AG09319 (cell line): ENCODE measurements around the gene CCDC188.
A peak's percentile ranks its signal among the peaks of the same experiment; 100 is the strongest.

Source experiments
- DNase-seq: peaks from one replicate; pipeline ENCODE4 v3.0.0-alpha.2; 2010; ENCODE audit warnings: low read depth; ENCODE audit errors: extremely low read depth
- TF ChIP-seq, protein P1 (sequence below): IDR thresholded peaks from 2 replicates; pipeline ENCODE4 v1.5.1; 2011; ENCODE audit warnings: low read depth, mild to moderate bottlenecking, inconsistent platforms, low read length, moderate library complexity

CCDC188 gene

DNA sequence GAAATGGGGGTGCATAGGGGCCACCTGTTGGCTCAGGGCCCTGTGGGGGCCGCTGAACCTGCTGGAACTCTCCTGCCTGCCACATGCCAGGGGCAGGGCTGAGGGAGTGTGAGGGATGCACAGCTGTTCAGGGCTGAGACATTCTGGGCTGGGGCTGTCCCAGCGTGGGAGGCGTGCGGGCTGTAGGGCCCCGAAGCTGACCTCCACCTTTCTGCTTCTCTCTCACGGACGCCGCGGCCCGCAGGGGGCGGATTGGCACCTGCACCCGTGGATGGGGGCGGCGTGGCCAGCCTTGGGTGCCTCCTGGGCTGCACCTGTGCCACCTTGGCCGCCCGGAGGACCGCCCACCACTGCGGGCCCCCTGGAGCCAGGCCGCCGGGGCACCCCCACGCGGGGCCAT is 4.1 kb downstream of the CCDC188 start:
- TF ChIP-seq, protein P1, sequence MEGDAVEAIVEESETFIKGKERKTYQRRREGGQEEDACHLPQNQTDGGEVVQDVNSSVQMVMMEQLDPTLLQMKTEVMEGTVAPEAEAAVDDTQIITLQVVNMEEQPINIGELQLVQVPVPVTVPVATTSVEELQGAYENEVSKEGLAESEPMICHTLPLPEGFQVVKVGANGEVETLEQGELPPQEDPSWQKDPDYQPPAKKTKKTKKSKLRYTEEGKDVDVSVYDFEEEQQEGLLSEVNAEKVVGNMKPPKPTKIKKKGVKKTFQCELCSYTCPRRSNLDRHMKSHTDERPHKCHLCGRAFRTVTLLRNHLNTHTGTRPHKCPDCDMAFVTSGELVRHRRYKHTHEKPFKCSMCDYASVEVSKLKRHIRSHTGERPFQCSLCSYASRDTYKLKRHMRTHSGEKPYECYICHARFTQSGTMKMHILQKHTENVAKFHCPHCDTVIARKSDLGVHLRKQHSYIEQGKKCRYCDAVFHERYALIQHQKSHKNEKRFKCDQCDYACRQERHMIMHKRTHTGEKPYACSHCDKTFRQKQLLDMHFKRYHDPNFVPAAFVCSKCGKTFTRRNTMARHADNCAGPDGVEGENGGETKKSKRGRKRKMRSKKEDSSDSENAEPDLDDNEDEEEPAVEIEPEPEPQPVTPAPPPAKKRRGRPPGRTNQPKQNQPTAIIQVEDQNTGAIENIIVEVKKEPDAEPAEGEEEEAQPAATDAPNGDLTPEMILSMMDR: no peak
- no peak for DNase-seq

GRCh38 chr22:20145832-20146223 is 5.0 kb downstream of the CCDC188 start:
- no peak for DNase-seq

GRCh38 chr22:20145206-20145831 is 5.5 kb downstream of the CCDC188 start:
- TF ChIP-seq, protein P1: no peak
- no peak for DNase-seq

More at GRCh38 chr22:20145832-20146223, 5.0 kb downstream of the CCDC188 start:
- TF ChIP-seq, protein P1: no peak

DNA sequence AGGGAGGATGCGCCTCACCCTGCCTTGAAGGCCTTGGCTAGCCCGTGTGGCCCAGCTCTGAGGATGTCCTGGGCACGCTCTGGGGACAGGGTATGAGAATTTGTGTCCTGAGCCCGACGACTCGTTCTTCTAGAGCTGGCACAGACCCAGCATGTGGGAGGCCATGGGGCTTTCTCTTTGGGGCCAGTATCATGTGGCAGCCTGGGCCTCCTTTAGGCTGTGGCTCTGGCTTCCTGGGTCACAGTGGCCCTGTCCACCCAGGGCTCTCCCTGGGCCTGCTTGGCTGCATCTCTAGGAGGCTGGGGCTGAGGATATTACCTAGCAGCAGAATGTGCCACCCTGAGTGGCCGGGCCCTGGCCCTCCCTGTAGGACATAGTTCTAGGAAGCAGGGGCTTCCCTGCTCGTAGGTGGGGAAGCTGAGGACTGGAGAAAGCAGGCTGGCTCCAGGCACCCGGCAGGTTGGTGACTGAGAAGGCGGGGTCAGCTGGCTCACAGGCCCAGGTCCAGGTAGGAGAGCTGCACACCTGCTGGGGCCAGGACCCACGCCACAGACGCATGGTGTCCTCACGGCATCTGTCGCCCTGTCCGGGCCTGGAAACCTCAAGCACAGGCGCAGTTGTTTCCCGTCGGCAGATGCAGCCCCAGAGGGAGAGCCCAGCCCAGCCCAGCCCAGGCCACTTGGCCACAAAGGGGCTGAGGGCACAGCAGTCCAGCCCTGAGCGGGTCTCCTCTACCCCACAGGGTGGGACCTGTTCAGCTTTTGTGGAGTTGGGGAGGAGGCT is 6.8 kb downstream of the CCDC188 start:
- TF ChIP-seq, protein P1: no peak
- DNase-seq: no peak

- TF ChIP-seq, protein P1: no peak
- DNase-seq: no peak
These were observed 7.9 kb downstream of the CCDC188 start for GRCh38 chr22:20142711-20143621.

DNA sequence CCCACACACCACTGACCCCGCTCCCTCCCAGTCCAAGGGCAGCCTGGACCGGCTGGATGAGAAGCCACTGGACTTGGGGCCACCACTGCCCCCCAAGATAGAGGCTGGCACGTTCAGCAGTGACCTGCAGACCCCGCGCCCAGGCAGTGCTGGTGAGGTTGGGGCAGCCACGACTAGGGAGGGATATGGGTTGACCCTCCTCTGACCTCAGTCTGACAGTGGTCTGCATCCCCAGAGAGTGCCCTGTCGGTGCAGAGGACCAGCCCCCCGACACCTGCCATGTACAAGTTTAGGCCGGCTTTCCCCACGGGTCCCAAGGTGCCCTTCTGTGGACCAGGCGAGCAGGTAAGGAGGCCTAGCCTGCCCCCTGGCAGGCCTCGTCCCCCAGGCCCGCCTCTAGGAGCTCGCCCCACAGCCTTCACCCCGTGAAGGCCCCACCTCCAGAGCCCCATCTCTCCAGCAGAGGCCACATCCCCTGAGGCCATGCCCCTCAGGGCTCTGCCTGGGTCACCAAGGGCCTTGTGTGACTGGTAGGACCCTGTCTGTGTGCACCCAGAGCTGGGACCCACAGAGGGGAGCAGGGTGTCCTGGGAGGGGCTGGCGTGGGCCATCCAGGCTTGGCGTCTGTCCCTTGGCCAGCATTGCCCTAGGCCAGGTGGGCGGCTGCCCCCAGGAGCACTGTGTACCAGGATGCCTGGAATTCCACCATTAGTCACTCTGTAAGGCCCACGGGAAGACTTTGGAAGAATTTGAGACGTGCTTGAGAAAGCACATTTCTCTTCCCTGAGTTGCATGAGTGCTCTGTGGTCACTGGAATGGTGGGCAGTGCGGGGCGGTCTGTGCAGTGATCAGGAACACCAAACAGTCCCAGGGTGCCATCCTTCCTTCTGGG is 9.4 kb downstream of the CCDC188 start:
- DNase-seq: peak; percentile 8

More for the DNA sequence above, 9.4 kb downstream of the CCDC188 start:
- TF ChIP-seq, protein P1: no peak
